Stomach (tissue), 9 donors: ENCODE measurements around the gene MINDY3. TPM values are rescaled to one million over a fixed set of nuclear protein-coding genes. Genes with fewer than 3 reads are reported as not detected.
"Not testable (repeated sequence)": the region's sequence is repeated elsewhere in the genome, so short reads cannot be mapped to it uniquely, and the experiment has no call there.

ENCODE experiments used
- DNase-seq, 2 donors: peaks; one replicate each; pipeline versions ENCODE4 v3.0.0 to v3.0.0-alpha.2; 2013 to 2019
- H3K27ac ChIP-seq, 5 donors: fragments of 200-600 bp in 4 of 5; sonication (generic) in 4 of 5; one replicate each; pipeline ENCODE4 v1.5.1; 2013 to 2019; ENCODE audit warnings: mild to moderate bottlenecking in 1 of 5, moderate library complexity in 1 of 5
- H3K27me3 ChIP-seq, 3 donors: fragments of 200-600 bp; sonication (generic); one replicate each; pipeline ENCODE4 v1.5.1; 2017 to 2019; ENCODE audit warnings: mixed run types in 1 of 3
- H3K36me3 ChIP-seq, 4 donors: fragments of 200-600 bp; sonication (generic); 1 replicate in 3 of 4; 2 replicates in 1 of 4; pipeline ENCODE4 v1.5.1; 2016 to 2019
- H3K4me1 ChIP-seq, 4 donors: fragments of 200-600 bp; sonication (generic); one replicate each; pipeline ENCODE4 v1.5.1; 2016 to 2019
- H3K4me3 ChIP-seq, 4 donors: fragments of 200-600 bp; sonication (generic) in 3 of 4; one replicate each; pipeline ENCODE4 v1.5.1; 2016 to 2019; ENCODE audit warnings: mild to moderate bottlenecking in 1 of 4
- H3K9me3 ChIP-seq, 4 donors: fragments of 200-600 bp; sonication (generic); one replicate each; pipeline ENCODE4 v1.5.1; 2016 to 2019
- CTCF ChIP-seq, 7 experiments: fragments of 450-650 bp in 4 of 7; fragments of 200-600 bp in 3 of 7; sonication (generic) in 3 of 7; IDR thresholded peaks; one replicate each; pipeline ENCODE4 v1.5.1; 2016 to 2019; ENCODE audit warnings: antibody characterized with exemption in 7 of 7, control low read depth in 2 of 7, mild to moderate bottlenecking in 1 of 7
- EP300 ChIP-seq: sonication (generic); formaldehyde crosslinking; IDR thresholded peaks from one replicate; pipeline ENCODE4 v1.6.1; 2017; ENCODE audit warnings: antibody characterized with exemption
- POLR2A ChIP-seq, 4 donors: fragments of 450-650 bp; IDR thresholded peaks; one replicate each; pipeline ENCODE4 v1.6.1; 2016; ENCODE audit warnings: antibody characterized with exemption in 4 of 4, control low read depth in 2 of 4, mild to moderate bottlenecking in 1 of 4, moderate library complexity in 1 of 4
- POLR2AphosphoS5 ChIP-seq, 3 donors: sonication (generic); formaldehyde crosslinking; IDR thresholded peaks; one replicate each; pipeline ENCODE4 v1.6.1; 2016; ENCODE audit warnings: antibody characterized with exemption in 3 of 3
- WGBS, 5 donors: extraction: QIAGEN DNeasy Blood & Tissue Kit in 3 of 5; methylation state at CpG; one replicate each; pipeline versions ENCODE4 v1.1.5 to v1.1.7; 2013 to 2018; 5-methylcytosine and 5-hydroxymethylcytosine counted together
- intact Hi-C: fragments of 100-400 bp; cut with DNase I; formaldehyde crosslinking; loops from one replicate; pipeline ENCODE4 v1.15.1; 2023; ENCODE audit warnings: low total_unique reads
- polyA plus RNA-seq, 3 donors: library from polyadenylated mRNA; stranded (reverse); fragments of 200-250 nt; gene quantifications; one replicate each; pipeline ENCODE4 v1.2.3, GENCODE V29; 2013
- total RNA-seq, 5 donors: library from RNA; depleted of rRNA; stranded (reverse); fragments of >200 nt; gene quantifications; one replicate each; pipeline versions ENCODE4 v1.1.0 to v1.2.3, GENCODE V29; 2014 to 2016
- donor health status: healthy with polysubstance abuse.
- donor health status: Bipolar disorder and iron deficiency.
- donor health status: healthy.

The MINDY3 gene
- total and polyA plus RNA-seq, 8 donors: 7.6 to 55.4 (median 17.6) TPM

GRCh38 chr10:15775513-15775912, 84.8 kb downstream of the MINDY3 start:
- no peaks in the 10 kb centered on the region for H3K4me1 ChIP-seq
- 88 to 98% (median 97%) methylated on average over 1 of the region's 1 CpG for WGBS, 5 donors
- no peak for DNase-seq
- no peak overlapping the region for H3K27ac ChIP-seq
- no peak overlapping the region for H3K4me3 ChIP-seq
- intact Hi-C loops: no loop called here
- H3K27me3 ChIP-seq: no peaks in the 10 kb centered on the region
- peaks cover 0 to 4% (median 0%) of the 10 kb centered on the region in 4 donors for H3K9me3 ChIP-seq
- TF ChIP-seq POLR2A (IDR thresholded peaks at IDR 0.05) (no peak), EP300 (no peak), POLR2AphosphoS5 (IDR thresholded peaks at IDR 0.05) (no peak), CTCF (IDR thresholded peaks at IDR 0.05) (no peak)
- H3K36me3 ChIP-seq: peaks cover 9 to 33% (median 32%) of the 10 kb centered on the region in 4 donors

- H3K36me3 ChIP-seq: peaks cover 9 to 26% (median 24%) of the 10 kb centered on the region in 4 donors
- H3K4me3 ChIP-seq, H3K27ac ChIP-seq, H3K9me3 ChIP-seq, H3K4me1 ChIP-seq, DNase-seq, H3K27me3 ChIP-seq, intact Hi-C loops: not testable (repeated sequence)
- WGBS, 5 donors: 89 to 92% (median 90%) methylated on average over 4 of the region's 4 CpGs
These were observed 85.8 kb downstream of the MINDY3 start for GRCh38 chr10:15774534-15774933.

DNA sequence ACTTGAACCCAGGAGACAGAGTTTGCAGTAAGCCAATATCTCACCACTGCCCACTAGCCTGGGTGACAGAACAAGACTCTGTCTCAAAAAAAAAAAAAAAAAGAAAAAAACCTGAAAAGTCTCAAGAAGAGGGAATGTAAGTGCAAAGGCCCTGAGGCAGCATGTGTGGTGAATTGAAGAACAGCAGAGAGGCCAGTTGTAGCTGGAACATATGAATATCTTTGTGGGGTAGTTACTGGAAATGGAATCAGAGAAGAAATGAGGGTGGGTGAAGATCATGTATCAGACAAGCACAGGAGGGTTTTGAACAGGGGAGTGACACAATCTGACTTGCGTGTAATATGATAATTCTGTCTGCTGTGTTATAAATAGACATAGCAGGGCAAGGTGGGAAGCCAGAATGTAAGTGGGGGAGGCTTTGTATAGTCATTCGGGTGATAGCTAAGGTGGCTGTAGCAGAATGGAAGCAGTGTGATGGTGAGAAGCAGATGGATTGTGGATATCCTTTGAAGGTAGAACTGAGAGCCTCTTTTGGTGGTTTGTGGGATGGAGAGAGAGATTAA, 95.3 kb downstream of the MINDY3 start:
- Histone ChIP-seq H3K27me3 (no peaks in the 10 kb centered on the region), H3K4me1 (no peaks in the 10 kb centered on the region), H3K9me3 (no peaks in the 10 kb centered on the region), H3K4me3 (no peak overlapping the region), H3K36me3 (no peaks in the 10 kb centered on the region), H3K27ac (no peak overlapping the region)
- intact Hi-C loops: no loop called here
- no peak for DNase-seq
- WGBS, 5 donors: 79 to 94% (median 91%) methylated on average over 2 of the region's 2 CpGs
- TF ChIP-seq CTCF (IDR thresholded peaks at IDR 0.05) (no peak), POLR2A (IDR thresholded peaks at IDR 0.05) (no peak), POLR2AphosphoS5 (IDR thresholded peaks at IDR 0.05) (no peak), EP300 (no peak)

- H3K4me1 ChIP-seq: no peaks in the 10 kb centered on the region
- DNase-seq: no peak
- no peak overlapping the region for H3K4me3 ChIP-seq
- H3K27me3 ChIP-seq: no peaks in the 10 kb centered on the region
- intact Hi-C loops: no loop called here
- 80 to 90% (median 90%) methylated on average over 8 of the region's 8 CpGs for WGBS, 5 donors
- no peaks in the 10 kb centered on the region for H3K9me3 ChIP-seq
- TF ChIP-seq EP300 (no peak), POLR2AphosphoS5 (IDR thresholded peaks at IDR 0.05) (no peak), POLR2A (IDR thresholded peaks at IDR 0.05) (no peak), CTCF (IDR thresholded peaks at IDR 0.05) (no peak)
- H3K27ac ChIP-seq: no peak overlapping the region
- no peaks in the 10 kb centered on the region for H3K36me3 ChIP-seq
These were observed 97.3 kb downstream of the MINDY3 start for GRCh38 chr10:15763006-15763405.

DNA sequence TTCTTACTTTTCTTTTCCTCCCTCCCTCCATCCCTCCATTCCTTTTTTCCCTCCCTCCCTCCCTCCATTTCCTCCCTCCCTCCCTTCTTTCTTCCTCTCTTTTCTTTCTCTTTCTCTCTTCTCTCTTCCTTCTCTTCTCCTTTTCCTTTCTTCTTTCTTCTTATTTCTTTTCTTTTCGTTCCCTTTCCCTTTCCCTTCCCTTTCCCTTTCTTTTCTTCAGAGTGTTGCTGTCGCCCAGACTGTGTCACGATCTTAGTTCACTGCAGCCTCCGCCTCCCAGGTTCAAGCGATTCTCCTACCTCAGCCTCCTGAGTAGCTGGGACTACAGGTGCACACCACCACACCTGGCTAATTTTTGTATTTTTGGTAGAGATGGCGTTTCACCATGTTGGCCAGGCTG, 98.1 kb downstream of the MINDY3 start:
- H3K9me3 ChIP-seq, DNase-seq, H3K4me3 ChIP-seq, H3K27ac ChIP-seq, H3K27me3 ChIP-seq, intact Hi-C loops, H3K4me1 ChIP-seq, H3K36me3 ChIP-seq: not testable (repeated sequence)
- 84 to 95% (median 93%) methylated on average over 6 of the region's 6 CpGs for WGBS, 5 donors

DNA sequence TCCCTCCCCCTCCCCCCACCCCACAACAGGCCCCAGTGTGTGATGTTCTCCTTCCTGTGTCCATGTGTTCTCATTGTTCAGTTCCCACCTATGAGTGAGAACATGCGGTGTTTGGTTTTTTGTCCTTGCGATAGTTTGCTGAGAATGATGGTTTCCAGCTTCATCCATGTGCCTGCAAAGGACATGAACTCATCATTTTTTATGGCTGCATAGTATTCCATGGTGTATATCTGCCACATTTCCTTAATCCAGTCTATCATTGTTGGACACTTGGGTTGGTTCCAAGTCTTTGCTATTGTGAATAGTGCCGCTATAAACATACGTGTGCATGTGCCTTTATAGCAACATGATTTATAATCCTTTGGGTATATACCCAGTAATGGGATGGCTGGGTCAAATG, 99.1 kb downstream of the MINDY3 start:
- WGBS, 5 donors: 88 to 99% (median 91%) methylated on average over 2 to 4 of the region's 4 CpGs
- H3K36me3 ChIP-seq, H3K4me1 ChIP-seq, H3K27ac ChIP-seq, DNase-seq, H3K4me3 ChIP-seq, intact Hi-C loops, H3K27me3 ChIP-seq, H3K9me3 ChIP-seq: not testable (repeated sequence)
